Liver (tissue), 9 donors: Measurements from ENCODE around the gene AMACR. TPM values are rescaled to one million over a fixed set of nuclear protein-coding genes. Genes with fewer than 3 reads are reported as not detected.

ENCODE experiments used
- DNase-seq: peaks from one replicate; pipeline ENCODE4 v3.0.0-alpha.2; 2017; ENCODE audit warnings: low spot score
- H3K27ac ChIP-seq, 2 donors: one replicate each; pipeline ENCODE4 v1.7.0; 2013; ENCODE audit warnings: inconsistent platforms in 2 of 2, low read length in 2 of 2, control low read depth in 1 of 2, low read depth in 1 of 2, mild to moderate bottlenecking in 1 of 2
- H3K27me3 ChIP-seq, 4 donors: one replicate each; pipeline versions ENCODE4 v1.6.1 to v1.7.0; 2013; ENCODE audit warnings: low read length in 3 of 4, inconsistent platforms in 1 of 4, mild to moderate bottlenecking in 1 of 4, moderate library complexity in 1 of 4; ENCODE audit not compliant: control insufficient read depth in 4 of 4, insufficient read depth in 4 of 4
- H3K36me3 ChIP-seq, 4 donors: one replicate each; pipeline versions ENCODE4 v1.6.1 to v1.7.0; 2013; ENCODE audit warnings: low read length in 3 of 4, mild to moderate bottlenecking in 3 of 4, low read depth in 1 of 4, moderate library complexity in 1 of 4; ENCODE audit not compliant: control insufficient read depth in 4 of 4, insufficient read depth in 3 of 4
- H3K4me1 ChIP-seq, 4 donors: one replicate each; pipeline versions ENCODE4 v1.6.1 to v1.7.0; 2013; ENCODE audit warnings: low read length in 3 of 4, mild to moderate bottlenecking in 3 of 4, moderate library complexity in 1 of 4; ENCODE audit not compliant: control insufficient read depth in 4 of 4, insufficient read depth in 4 of 4
- H3K4me3 ChIP-seq, 3 donors: one replicate each; pipeline versions ENCODE4 v1.6.1 to v1.7.0; 2013; ENCODE audit warnings: low read length in 3 of 3, control low read depth in 1 of 3, low read depth in 1 of 3, mild to moderate bottlenecking in 1 of 3
- H3K9ac ChIP-seq, 2 donors: one replicate each; pipeline ENCODE4 v1.7.0; 2013; ENCODE audit warnings: low read length in 2 of 2, mild to moderate bottlenecking in 2 of 2, moderate library complexity in 2 of 2, control low read depth in 1 of 2, low read depth in 1 of 2
- H3K9me3 ChIP-seq, 4 donors: one replicate each; pipeline versions ENCODE4 v1.6.1 to v1.7.0; 2013; ENCODE audit warnings: low read length in 3 of 4; ENCODE audit not compliant: control insufficient read depth in 4 of 4
- ATF3 ChIP-seq: IDR thresholded peaks from 2 replicates; pipeline ENCODE4 v1.6.1; 2016; ENCODE audit warnings: antibody characterized with exemption
- CTCF ChIP-seq: fragments of 150-350 bp; IDR thresholded peaks from 2 replicates; pipeline ENCODE4 v1.5.1; 2017; ENCODE audit warnings: improper control_type of control experiment, low read depth, low read length; ENCODE audit not compliant: missing input control
- EGR1 ChIP-seq, 2 donors: IDR thresholded peaks; 2 replicates each; pipeline ENCODE4 v1.6.1; 2016 to 2018; ENCODE audit warnings: antibody characterized with exemption in 2 of 2, low read depth in 2 of 2
- FOXA1 ChIP-seq: IDR thresholded peaks from 2 replicates; pipeline ENCODE4 v1.6.1; 2016; ENCODE audit warnings: antibody characterized with exemption
- FOXA2 ChIP-seq: IDR thresholded peaks from 2 replicates; pipeline ENCODE4 v1.6.1; 2016; ENCODE audit warnings: antibody characterized with exemption
- GABPA ChIP-seq, 2 donors: IDR thresholded peaks in 1 of 2; conservative IDR thresholded peaks in 1 of 2; 2 replicates each; pipeline ENCODE4 v1.6.1; 2016; ENCODE audit warnings: antibody characterized with exemption in 2 of 2, mild to moderate bottlenecking in 1 of 2, moderate library complexity in 1 of 2
- HNF4A ChIP-seq, 2 donors: conservative IDR thresholded peaks; 2 replicates each; pipeline ENCODE4 v1.6.1; 2016; ENCODE audit warnings: antibody characterized with exemption in 2 of 2, mild to moderate bottlenecking in 2 of 2
- HNF4G ChIP-seq: IDR thresholded peaks from 2 replicates; pipeline ENCODE4 v1.6.1; 2016; ENCODE audit warnings: antibody characterized with exemption
- JUND ChIP-seq, 2 donors: IDR thresholded peaks; 2 replicates each; pipeline ENCODE4 v1.6.1; 2016; ENCODE audit warnings: antibody characterized with exemption in 2 of 2
- MAX ChIP-seq: IDR thresholded peaks from 2 replicates; pipeline ENCODE4 v1.6.1; 2016; ENCODE audit warnings: antibody characterized with exemption
- NR2F2 ChIP-seq: IDR thresholded peaks from 2 replicates; pipeline ENCODE4 v1.6.1; 2016; ENCODE audit warnings: antibody characterized with exemption
- RAD21 ChIP-seq, 2 donors: IDR thresholded peaks; 2 replicates each; pipeline ENCODE4 v1.6.1; 2016; ENCODE audit warnings: antibody characterized with exemption in 2 of 2, mild to moderate bottlenecking in 2 of 2
- RXRA ChIP-seq, 2 donors: IDR thresholded peaks; 2 replicates each; pipeline ENCODE4 v1.6.1; 2017 to 2018; ENCODE audit warnings: antibody characterized with exemption in 2 of 2, mild to moderate bottlenecking in 1 of 2
- SP1 ChIP-seq: IDR thresholded peaks from 2 replicates; pipeline ENCODE4 v1.6.1; 2018; ENCODE audit warnings: antibody characterized with exemption, mild to moderate bottlenecking
- TAF1 ChIP-seq: conservative IDR thresholded peaks from 2 replicates; pipeline ENCODE4 v1.6.1; 2016; ENCODE audit warnings: antibody characterized with exemption, mild to moderate bottlenecking
- ZBTB33 ChIP-seq: IDR thresholded peaks from 2 replicates; pipeline ENCODE4 v1.6.1; 2016; ENCODE audit warnings: antibody characterized with exemption
- WGBS: extraction: QIAGEN DNeasy Blood & Tissue Kit; methylation state at CpG from one replicate; pipeline ENCODE4 v1.1.7; 2013; 5-methylcytosine and 5-hydroxymethylcytosine counted together
- polyA plus RNA-seq, 2 donors: library from polyadenylated mRNA; stranded (reverse) in 1 of 2; unstranded in 1 of 2; fragments of 200-250 nt in 1 of 2; fragments of >200 nt in 1 of 2; fragmentation: Nextera tagmentation in 1 of 2; extraction: Ambion mirVana in 1 of 2; gene quantifications; one replicate each; pipeline versions ENCODE4 v1.2.1 to v1.2.3, GENCODE V29; 2013 to 2015
- total RNA-seq, 2 donors: library from RNA; depleted of rRNA; stranded (reverse); fragments of >200 nt; gene quantifications; one replicate each; pipeline ENCODE4 v1.2.3, GENCODE V29; 2014
- donor health status: healthy.
- donor health status: healthy.
- donor health status: healthy.
- donor health status: healthy.
- donor health status: healthy.

The AMACR gene
- total and polyA plus RNA-seq, 4 donors = 15.6 to 48.5 (median 31.7) TPM

GRCh38 chr5:34015120-34015822 lies 7.4 kb upstream of the AMACR start:
- no peak overlapping the region for H3K9ac ChIP-seq
- peaks cover 0 to under 1% (median 0%) of the 10 kb centered on the region in 4 donors for H3K36me3 ChIP-seq
- DNase-seq = no peak
- H3K9me3 ChIP-seq = no peaks in the 10 kb centered on the region
- H3K4me3 ChIP-seq = no peak overlapping the region
- no peak overlapping the region for H3K27ac ChIP-seq
- 68% methylated on average over 4 of the region's 4 CpGs for WGBS
- H3K27me3 ChIP-seq = no peaks in the 10 kb centered on the region
- peaks cover 0 to 35% (median 26%) of the 10 kb centered on the region in 4 donors for H3K4me1 ChIP-seq
- no peak for TF ChIP-seq HNF4G
- TF ChIP-seq MAX = no peak
- TF ChIP-seq GABPA (IDR thresholded peaks at IDR 0.05 in 1 of 2, conservative IDR thresholded peaks at IDR 0.05 in 1 of 2) = no peak
- TF ChIP-seq SP1 = no peak
- no peak for TF ChIP-seq ZBTB33
- no peak for TF ChIP-seq ATF3
- TF ChIP-seq JUND (IDR thresholded peaks at IDR 0.05) = no peak
- TF ChIP-seq EGR1 (IDR thresholded peaks at IDR 0.05; ENCODE audit: low read depth in 2 of 2) = no peak
- TF ChIP-seq RXRA (IDR thresholded peaks at IDR 0.05) = no peak
- TF ChIP-seq FOXA2 = no peak
- no peak for TF ChIP-seq NR2F2
- TF ChIP-seq FOXA1 = no peak

- WGBS = 89% methylated on average over 2 of the region's 2 CpGs
- Histone ChIP-seq H3K9me3 (no peaks in the 10 kb centered on the region), H3K4me3 (no peak overlapping the region), H3K27ac (no peak overlapping the region), H3K36me3 (no peaks in the 10 kb centered on the region), H3K27me3 (no peaks in the 10 kb centered on the region), H3K9ac (no peak overlapping the region), H3K4me1 (peaks cover 0 to 39% (median 30%) of the 10 kb centered on the region in 4 donors)
- DNase-seq = no peak
- TF ChIP-seq HNF4A (conservative IDR thresholded peaks at IDR 0.05) = no peak
- TF ChIP-seq HNF4G = no peak
- TF ChIP-seq JUND (IDR thresholded peaks at IDR 0.05) = no peak
- no peak for TF ChIP-seq RAD21 (IDR thresholded peaks at IDR 0.05)
- no peak for TF ChIP-seq GABPA (IDR thresholded peaks at IDR 0.05 in 1 of 2, conservative IDR thresholded peaks at IDR 0.05 in 1 of 2)
- TF ChIP-seq CTCF = no peak
- TF ChIP-seq TAF1 = no peak
These were observed 6.8 kb upstream of the AMACR start for GRCh38 chr5:34014626-34015025.
